ENCODE results near the gene PAOX.

The PAOX gene

DNA sequence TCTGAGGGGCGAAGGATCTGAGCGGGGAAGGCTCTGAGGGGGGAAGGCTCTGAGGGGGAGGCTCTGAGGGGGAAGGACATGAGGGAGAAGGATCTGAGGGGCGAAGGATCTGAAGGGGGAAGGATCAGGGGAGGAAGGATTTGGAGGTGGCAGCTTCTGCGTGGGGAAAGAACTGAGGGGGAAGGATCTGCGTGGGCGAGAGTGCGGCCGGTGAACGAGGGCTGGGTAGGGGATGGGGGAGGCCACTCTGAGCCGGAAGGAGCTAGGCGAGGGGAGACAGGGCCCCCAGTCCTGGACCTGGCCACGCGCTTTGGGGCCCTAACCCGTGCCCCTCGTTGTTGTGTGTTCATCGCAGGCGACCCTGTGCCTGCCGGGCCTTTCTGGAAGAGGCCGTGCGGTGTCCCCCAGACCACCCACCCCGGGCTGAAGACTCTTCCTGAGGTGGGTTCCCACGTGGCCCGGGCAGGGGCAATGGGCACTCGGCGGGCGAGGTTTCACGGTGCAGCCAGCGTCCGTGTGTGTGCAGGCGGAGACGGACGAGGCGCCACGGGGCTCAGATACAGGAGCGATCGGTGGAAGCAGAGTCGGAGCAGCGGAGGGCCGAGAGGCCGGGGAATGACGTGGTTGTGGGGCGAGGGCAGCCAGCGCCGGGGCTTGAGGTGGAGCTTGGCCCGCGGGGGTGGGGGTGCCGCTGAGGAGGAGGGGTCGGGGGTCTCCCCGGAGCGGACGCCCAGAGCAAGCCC is 44.4 kb upstream of the PAOX start:
- Histone ChIP-seq H3K79me2 (ENCODE audit: insufficient read depth, low read length) (no peaks in the 10 kb centered on the region), H3K9ac (ENCODE audit: low read depth, low read length, poor library complexity, severe bottlenecking) (no peak overlapping the region), H3K4me1 (ENCODE audit: insufficient read depth, low read length, poor library complexity, severe bottlenecking) (no peaks in the 10 kb centered on the region), H3K27me3 (ENCODE audit: insufficient read depth, low read length, poor library complexity, severe bottlenecking) (no peaks in the 10 kb centered on the region), H3K9me3 (ENCODE audit: insufficient read depth, low read depth, low read length) (peaks cover 24% of the 10 kb centered on the region), H3K36me3 (ENCODE audit: insufficient read depth, low read length) (no peaks in the 10 kb centered on the region), H3K4me2 (ENCODE audit: low read depth, low read length, poor library complexity, severe bottlenecking) (no peak overlapping the region), H3K4me3 (ENCODE audit: low read length, poor library complexity, severe bottlenecking) (no peak overlapping the region), H2AFZ (ENCODE audit: low read length) (no peak overlapping the region), H4K20me1 (ENCODE audit: insufficient read depth, low read length, poor library complexity, severe bottlenecking) (no peaks in the 10 kb centered on the region), H3K9me2 (replicated peaks; ENCODE audit: low read depth, low read length) (no peaks in the 10 kb centered on the region), H3F3A (ENCODE audit: low read depth) (no peaks in the 10 kb centered on the region)
- TF ChIP-seq, protein P1, sequence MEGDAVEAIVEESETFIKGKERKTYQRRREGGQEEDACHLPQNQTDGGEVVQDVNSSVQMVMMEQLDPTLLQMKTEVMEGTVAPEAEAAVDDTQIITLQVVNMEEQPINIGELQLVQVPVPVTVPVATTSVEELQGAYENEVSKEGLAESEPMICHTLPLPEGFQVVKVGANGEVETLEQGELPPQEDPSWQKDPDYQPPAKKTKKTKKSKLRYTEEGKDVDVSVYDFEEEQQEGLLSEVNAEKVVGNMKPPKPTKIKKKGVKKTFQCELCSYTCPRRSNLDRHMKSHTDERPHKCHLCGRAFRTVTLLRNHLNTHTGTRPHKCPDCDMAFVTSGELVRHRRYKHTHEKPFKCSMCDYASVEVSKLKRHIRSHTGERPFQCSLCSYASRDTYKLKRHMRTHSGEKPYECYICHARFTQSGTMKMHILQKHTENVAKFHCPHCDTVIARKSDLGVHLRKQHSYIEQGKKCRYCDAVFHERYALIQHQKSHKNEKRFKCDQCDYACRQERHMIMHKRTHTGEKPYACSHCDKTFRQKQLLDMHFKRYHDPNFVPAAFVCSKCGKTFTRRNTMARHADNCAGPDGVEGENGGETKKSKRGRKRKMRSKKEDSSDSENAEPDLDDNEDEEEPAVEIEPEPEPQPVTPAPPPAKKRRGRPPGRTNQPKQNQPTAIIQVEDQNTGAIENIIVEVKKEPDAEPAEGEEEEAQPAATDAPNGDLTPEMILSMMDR (conservative IDR thresholded peaks at IDR 0.05; ENCODE audit: low read length) = no peak
- TF ChIP-seq EZH2phosphoT487 (IDR thresholded peaks at IDR 0.05; ENCODE audit: borderline replicate concordance) = no peak

DNA sequence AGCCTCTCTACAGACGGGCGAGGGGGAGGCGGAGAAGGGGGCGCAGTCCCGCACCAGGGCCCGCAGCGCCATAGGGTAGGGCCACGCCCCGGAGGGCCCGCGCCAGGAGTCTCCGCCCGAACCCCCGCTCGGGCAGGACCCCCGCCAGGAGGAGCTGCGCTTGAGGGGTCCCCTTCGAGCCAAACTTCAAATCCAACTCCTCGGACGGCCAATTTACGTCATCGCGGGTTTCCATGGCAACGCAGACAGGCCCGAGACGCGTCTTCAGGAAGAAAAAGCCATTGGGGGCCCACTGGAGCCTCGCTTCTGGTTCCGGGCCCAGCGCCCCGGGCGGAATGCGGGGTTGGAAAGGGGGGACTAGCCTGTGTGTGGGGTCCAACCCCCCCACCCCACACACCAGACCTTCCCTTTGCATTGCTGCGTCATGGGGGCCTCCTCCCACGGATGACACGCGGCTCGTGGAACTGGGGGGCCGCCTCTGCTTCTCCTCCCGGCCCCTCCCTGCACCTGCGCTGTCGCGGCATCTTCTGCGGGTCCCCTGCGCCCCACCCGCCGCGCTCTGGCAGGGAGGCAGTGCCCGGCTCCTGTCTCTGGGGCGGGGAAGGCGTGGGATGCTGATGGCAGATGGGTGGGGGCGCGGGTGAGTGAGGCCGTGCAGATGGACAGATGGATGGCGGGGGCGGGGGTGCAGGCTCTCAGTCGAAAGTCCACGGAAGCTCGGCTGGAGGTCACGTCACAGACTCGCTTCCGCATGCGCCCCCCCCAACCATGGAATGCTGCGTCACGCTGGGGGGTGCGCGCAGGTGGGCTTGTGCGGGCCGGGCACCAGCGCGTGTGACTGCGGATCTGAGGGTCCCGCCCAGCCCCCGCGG is 43.6 kb upstream of the PAOX start:
- peaks cover 30% of the 10 kb centered on the region for H3K9me3 ChIP-seq (ENCODE audit: insufficient read depth, low read depth, low read length)
- no peaks in the 10 kb centered on the region for H3K4me1 ChIP-seq (ENCODE audit: insufficient read depth, low read length, poor library complexity, severe bottlenecking)
- no peaks in the 10 kb centered on the region for H3K79me2 ChIP-seq (ENCODE audit: insufficient read depth, low read length)
- TF ChIP-seq EZH2phosphoT487 (IDR thresholded peaks at IDR 0.05; ENCODE audit: borderline replicate concordance) = no peak
- TF ChIP-seq, protein P1 (conservative IDR thresholded peaks at IDR 0.05; ENCODE audit: low read length) = no peak
- H3K4me2 ChIP-seq (ENCODE audit: low read depth, low read length, poor library complexity, severe bottlenecking) = no peak overlapping the region
- no peaks in the 10 kb centered on the region for H3F3A ChIP-seq (ENCODE audit: low read depth)
- no peak overlapping the region for H3K4me3 ChIP-seq (ENCODE audit: low read length, poor library complexity, severe bottlenecking)
- no peaks in the 10 kb centered on the region for H3K27me3 ChIP-seq (ENCODE audit: insufficient read depth, low read length, poor library complexity, severe bottlenecking)
- H4K20me1 ChIP-seq (ENCODE audit: insufficient read depth, low read length, poor library complexity, severe bottlenecking) = no peaks in the 10 kb centered on the region
- no peaks in the 10 kb centered on the region for H3K36me3 ChIP-seq (ENCODE audit: insufficient read depth, low read length)
- H3K9me2 ChIP-seq (replicated peaks; ENCODE audit: low read depth, low read length) = no peaks in the 10 kb centered on the region
- H2AFZ ChIP-seq (ENCODE audit: low read length) = no peak overlapping the region
- no peak overlapping the region for H3K9ac ChIP-seq (ENCODE audit: low read depth, low read length, poor library complexity, severe bottlenecking)

DNA sequence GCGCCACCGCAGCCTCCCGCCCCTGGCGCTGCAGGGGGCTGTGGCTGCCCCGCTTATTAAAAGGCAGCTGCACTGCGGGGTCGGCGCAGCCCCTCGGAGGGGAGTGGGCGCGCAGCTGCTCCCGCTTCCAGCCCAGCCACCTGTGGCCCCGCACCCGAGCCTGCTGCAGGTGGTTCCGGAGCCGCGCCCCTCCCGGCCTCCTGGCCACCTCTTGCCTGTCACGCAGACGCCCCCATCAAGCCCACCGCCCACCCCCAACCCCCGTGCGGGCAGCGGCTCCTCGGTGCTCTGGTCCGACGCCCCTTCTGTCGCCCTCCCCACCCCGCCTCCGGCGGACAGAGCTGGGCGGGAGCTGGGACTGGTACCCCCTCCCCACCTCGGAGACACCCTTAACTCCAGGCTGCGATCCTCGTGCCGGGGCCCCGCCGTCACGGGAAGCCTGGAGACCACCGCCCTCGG is 42.9 kb upstream of the PAOX start:
- H3K27me3 ChIP-seq (ENCODE audit: insufficient read depth, low read length, poor library complexity, severe bottlenecking) = no peaks in the 10 kb centered on the region
- H3K9ac ChIP-seq (ENCODE audit: low read depth, low read length, poor library complexity, severe bottlenecking) = no peak overlapping the region
- H3K4me2 ChIP-seq (ENCODE audit: low read depth, low read length, poor library complexity, severe bottlenecking) = no peak overlapping the region

More for the DNA sequence above, 42.9 kb upstream of the PAOX start:
- Histone ChIP-seq H3F3A (ENCODE audit: low read depth) (no peaks in the 10 kb centered on the region), H3K9me3 (ENCODE audit: insufficient read depth, low read depth, low read length) (peaks cover 30% of the 10 kb centered on the region), H4K20me1 (ENCODE audit: insufficient read depth, low read length, poor library complexity, severe bottlenecking) (no peaks in the 10 kb centered on the region), H2AFZ (ENCODE audit: low read length) (no peak overlapping the region), H3K9me2 (replicated peaks; ENCODE audit: low read depth, low read length) (no peaks in the 10 kb centered on the region), H3K4me1 (ENCODE audit: insufficient read depth, low read length, poor library complexity, severe bottlenecking) (no peaks in the 10 kb centered on the region), H3K4me3 (ENCODE audit: low read length, poor library complexity, severe bottlenecking) (no peak overlapping the region), H3K79me2 (ENCODE audit: insufficient read depth, low read length) (no peaks in the 10 kb centered on the region), H3K36me3 (ENCODE audit: insufficient read depth, low read length) (no peaks in the 10 kb centered on the region)
- TF ChIP-seq EZH2phosphoT487 (IDR thresholded peaks at IDR 0.05; ENCODE audit: borderline replicate concordance) = no peak
- TF ChIP-seq, protein P1 (conservative IDR thresholded peaks at IDR 0.05; ENCODE audit: low read length) = no peak

Data from Loucy (cell line).